CD4-positive, alpha-beta T cell (primary cell): Measurements from ENCODE around the gene CAPS. TPM values are rescaled to one million over a fixed set of nuclear protein-coding genes. Genes with fewer than 3 reads are reported as not detected.
A peak's percentile ranks its signal among the peaks of the same experiment; 100 is the strongest.

Source experiments
- ATAC-seq: fragments of 200-7000 bp; cut with Tn5 transposase; one replicate; pipeline ENCODE4 v1.10.0; 2022; ENCODE audit warnings: mild to moderate bottlenecking; ENCODE audit not compliant: poor library complexity
- CTCF ChIA-PET: fragments of 350-600 bp; sonication (Branson Sonifier 250); formaldehyde crosslinking; loops from one replicate; lab custom pipeline; 2021; ENCODE audit warnings: antibody characterized with exemption, inconsistent platforms; lab: Charles Lee
- POLR2A ChIA-PET: fragments of 350-600 bp; sonication (Branson Sonifier 250); formaldehyde crosslinking; loops from one replicate; lab custom pipeline; 2021; ENCODE audit warnings: antibody characterized with exemption, inconsistent platforms; lab: Charles Lee
- DNase-seq, 14 experiments: peaks; one replicate each; pipeline ENCODE4 v3.0.0-alpha.2; 2013 to 2020; ENCODE audit warnings: mixed read lengths in 2 of 14
- H3K27ac ChIP-seq, 2 donors: one replicate each; pipeline versions ENCODE4 v1.5.1 to v1.7.0; 2013; ENCODE audit warnings: low read length in 2 of 2, low read depth in 1 of 2, mild to moderate bottlenecking in 1 of 2
- H3K27me3 ChIP-seq, 2 experiments: 1 replicate in 1 of 2; 2 replicates in 1 of 2; pipeline versions ENCODE4 v1.6.1 to v1.7.0; 2013; ENCODE audit warnings: low read length in 2 of 2, control low read depth in 1 of 2, mild to moderate bottlenecking in 1 of 2, moderate library complexity in 1 of 2; ENCODE audit not compliant: insufficient read depth in 2 of 2, control insufficient read depth in 1 of 2
- H3K36me3 ChIP-seq: one replicate; pipeline ENCODE4 v1.6.1; 2013; ENCODE audit warnings: low read length, control low read depth; ENCODE audit not compliant: insufficient read depth
- H3K4me1 ChIP-seq: one replicate; pipeline ENCODE4 v1.6.1; 2013; ENCODE audit warnings: low read length, control low read depth; ENCODE audit not compliant: insufficient read depth
- H3K4me3 ChIP-seq: one replicate; pipeline ENCODE4 v1.5.1; 2013; ENCODE audit warnings: mild to moderate bottlenecking, low read length, moderate library complexity
- H3K9me3 ChIP-seq, 2 experiments: 1 replicate in 1 of 2; 2 replicates in 1 of 2; pipeline versions ENCODE4 v1.6.1 to v1.7.0; 2013; ENCODE audit warnings: low read length in 2 of 2, mild to moderate bottlenecking in 2 of 2, control low read depth in 1 of 2, moderate library complexity in 1 of 2; ENCODE audit not compliant: control insufficient read depth in 1 of 2, insufficient read depth in 1 of 2
- H3K27ac Mint-ChIP-seq: one replicate; pipeline ENCODE4 v1.8.0; 2020; ENCODE audit warnings: mixed read lengths
- H3K27me3 Mint-ChIP-seq: one replicate; pipeline ENCODE4 v1.8.0; 2021; ENCODE audit warnings: mixed read lengths
- H3K36me3 Mint-ChIP-seq: one replicate; pipeline ENCODE4 v1.8.0; 2021; ENCODE audit warnings: low read depth, mixed read lengths
- H3K4me1 Mint-ChIP-seq: one replicate; pipeline ENCODE4 v1.8.0; 2021; ENCODE audit warnings: low read depth, mixed read lengths
- H3K4me3 Mint-ChIP-seq: one replicate; pipeline ENCODE4 v1.8.0; 2020; ENCODE audit warnings: mild to moderate bottlenecking, mixed read lengths
- H3K9me3 Mint-ChIP-seq: one replicate; pipeline ENCODE4 v1.8.0; 2020; ENCODE audit warnings: mixed read lengths
- CTCF ChIP-seq: fragments of 200-600 bp; IDR thresholded peaks from one replicate; pipeline ENCODE4 v1.8.0; 2022; ENCODE audit warnings: antibody characterized with exemption, mild to moderate bottlenecking
- intact Hi-C, 2 experiments: fragments of 100-400 bp; cut with DNase I in 1 of 2; cut with micrococcal nuclease in 1 of 2; formaldehyde crosslinking; loops; one replicate each; pipeline versions ENCODE4 v1.15.1 to v1.9.0; 2023 to 2025; cut with DNase I, micrococcal nuclease
- total RNA-seq, 174 experiments: library from RNA in 2 of 174; stranded (reverse) in 2 of 174; gene quantifications; one replicate each; pipeline ENCODE4 v1.2.3 and lab custom pipeline; 2021 to 2026

The CAPS gene
- total RNA-seq, 2 experiments from 2014 or later, result 43.2 to 44.2 TPM

GRCh38 chr19:5891572-5891937 is 22.5 kb upstream of the CAPS start:
- Mint-ChIP-seq H3K27me3 (peaks cover 12% of the 10 kb centered on the region), H3K9me3 (no peaks in the 10 kb centered on the region), H3K27ac (no peak overlapping the region), H3K36me3 (peaks cover 9% of the 10 kb centered on the region), H3K4me3 (no peak overlapping the region), H3K4me1 (no peaks in the 10 kb centered on the region)
- intact Hi-C loops, result no loop called here
- H3K36me3 ChIP-seq, result peaks cover 21% of the 10 kb centered on the region
- ChIA-PET POLR2A (interaction anchor here (0.9 to 2.1 kb wide), 5 partner anchors 9 to 87 kb away, joined by 3 to 10 read pairs (median 5); partner anchors contain the start of genes NDUFA11 and VMAC), CTCF (interaction anchor here (3.0 kb wide), 1 partner anchor 87 kb away, joined by 9 read pairs; no protein-coding TSS in a partner anchor)
- ATAC-seq, result no peak
- H3K27me3 ChIP-seq, result no peaks in the 10 kb centered on the region
- TF ChIP-seq CTCF, result no peak
- H3K27ac ChIP-seq, result no peak overlapping the region
- no peak overlapping the region for H3K4me3 ChIP-seq
- peaks cover 0 to 7% of the 10 kb centered on the region in 2 experiments for H3K9me3 ChIP-seq
- DNase-seq, result no peak
- H3K4me1 ChIP-seq, result peaks cover 10% of the 10 kb centered on the region

GRCh38 chr19:5891938-5892771 is 21.9 kb upstream of the CAPS start:
- Histone ChIP-seq H3K36me3 (peaks cover 27% of the 10 kb centered on the region), H3K4me1 (peaks cover 10% of the 10 kb centered on the region), H3K9me3 (peaks cover 0 to 7% of the 10 kb centered on the region in 2 experiments), H3K27me3 (no peaks in the 10 kb centered on the region), H3K27ac (no peak overlapping the region), H3K4me3 (no peak overlapping the region)
- intact Hi-C loops, result loop anchor here in 1 of 2 experiments (2.0 kb wide), 1 partner anchor 85 kb away; no protein-coding TSS in a partner anchor
- peaks cover 9% of the 10 kb centered on the region for H3K36me3 Mint-ChIP-seq
- ATAC-seq (peak; percentile 41), DNase-seq (peak in 6 of 14 experiments; percentile 10 to 46 (median 24))
- CTCF ChIA-PET, result interaction anchor here (3.0 kb wide), 1 partner anchor 88 kb away, joined by 9 read pairs; no protein-coding TSS in a partner anchor
- no peaks in the 10 kb centered on the region for H3K9me3 Mint-ChIP-seq
- peaks cover 12% of the 10 kb centered on the region for H3K27me3 Mint-ChIP-seq
- H3K4me1 Mint-ChIP-seq, result no peaks in the 10 kb centered on the region
- H3K4me3 Mint-ChIP-seq, result peak overlapping the region; percentile 7
- no peak overlapping the region for H3K27ac Mint-ChIP-seq
- TF ChIP-seq CTCF, result peak; percentile 41
- POLR2A ChIA-PET, result interaction anchor here (0.9 to 2.1 kb wide), 4 partner anchors 9 to 88 kb away, joined by 3 to 10 read pairs (median 4); partner anchors contain the start of genes NDUFA11 and VMAC

- intact Hi-C loops, result loop anchor here in 1 of 2 experiments (1.0 to 2.0 kb wide), 2 partner anchors 20 to 86 kb away; no protein-coding TSS in a partner anchor
- no peaks in the 10 kb centered on the region for H3K4me1 Mint-ChIP-seq
- DNase-seq, result peak in 1 of 14 experiments; percentile 12
- TF ChIP-seq CTCF, result no peak
- H3K36me3 Mint-ChIP-seq, result peaks cover 14% of the 10 kb centered on the region
- Histone ChIP-seq H3K4me1 (peaks cover 10% of the 10 kb centered on the region), H3K9me3 (peaks cover 0 to 7% of the 10 kb centered on the region in 2 experiments), H3K4me3 (no peak overlapping the region), H3K27me3 (no peaks in the 10 kb centered on the region), H3K36me3 (peaks cover 28% of the 10 kb centered on the region), H3K27ac (no peak overlapping the region)
- CTCF ChIA-PET, result interaction anchor here (3.0 kb wide), 1 partner anchor 89 kb away, joined by 9 read pairs; no protein-coding TSS in a partner anchor
- ATAC-seq, result no peak
- H3K27me3 Mint-ChIP-seq, result peaks cover 12% of the 10 kb centered on the region
- no peaks in the 10 kb centered on the region for H3K9me3 Mint-ChIP-seq
- no peak overlapping the region for H3K27ac Mint-ChIP-seq
- no peak overlapping the region for H3K4me3 Mint-ChIP-seq
- POLR2A ChIA-PET, result interaction anchor here (1.0 to 2.1 kb wide), 3 partner anchors 11 to 88 kb away, joined by 3 to 10 read pairs (median 5); partner anchors contain the start of genes NDUFA11 and VMAC
Observed at GRCh38 chr19:5892772-5893275, 21.2 kb upstream of the CAPS start.
